Panc1 (cell line): ENCODE measurements around the gene THAP11.

Experiments
- POLR2AphosphoS5 ChIP-seq: IDR thresholded peaks from 2 replicates; pipeline ENCODE4 v1.6.1; 2012; ENCODE audit warnings: mild to moderate bottlenecking, low read depth, low read length, moderate library complexity
- SIN3A ChIP-seq: IDR thresholded peaks from 2 replicates; pipeline ENCODE4 v1.6.1; 2012; ENCODE audit warnings: low read depth, mild to moderate bottlenecking, low read length, moderate library complexity, borderline replicate concordance; ENCODE audit not compliant: insufficient read depth
- TCF7L2 ChIP-seq: IDR thresholded peaks from 2 replicates; pipeline ENCODE4 v1.6.1; 2011; ENCODE audit warnings: mild to moderate bottlenecking, low read depth, low read length, inconsistent platforms
- TF ChIP-seq, protein P1 (sequence below): fragments of 450-650 bp; IDR thresholded peaks from 2 replicates; pipeline ENCODE4 v1.5.1; 2017; ENCODE audit warnings: mild to moderate bottlenecking
- TF ChIP-seq, protein P2 (sequence below), 2 experiments: IDR thresholded peaks; 2 replicates each; pipeline ENCODE4 v1.6.1; 2011 to 2012; ENCODE audit warnings: low read depth in 2 of 2, control low read depth in 1 of 2, low read length in 1 of 2, mild to moderate bottlenecking in 1 of 2, moderate library complexity in 1 of 2; ENCODE audit not compliant: insufficient read depth in 1 of 2

GRCh38 chr16:67837811-67838210, 4.3 kb upstream of the THAP11 start:
- TF ChIP-seq, protein P1, sequence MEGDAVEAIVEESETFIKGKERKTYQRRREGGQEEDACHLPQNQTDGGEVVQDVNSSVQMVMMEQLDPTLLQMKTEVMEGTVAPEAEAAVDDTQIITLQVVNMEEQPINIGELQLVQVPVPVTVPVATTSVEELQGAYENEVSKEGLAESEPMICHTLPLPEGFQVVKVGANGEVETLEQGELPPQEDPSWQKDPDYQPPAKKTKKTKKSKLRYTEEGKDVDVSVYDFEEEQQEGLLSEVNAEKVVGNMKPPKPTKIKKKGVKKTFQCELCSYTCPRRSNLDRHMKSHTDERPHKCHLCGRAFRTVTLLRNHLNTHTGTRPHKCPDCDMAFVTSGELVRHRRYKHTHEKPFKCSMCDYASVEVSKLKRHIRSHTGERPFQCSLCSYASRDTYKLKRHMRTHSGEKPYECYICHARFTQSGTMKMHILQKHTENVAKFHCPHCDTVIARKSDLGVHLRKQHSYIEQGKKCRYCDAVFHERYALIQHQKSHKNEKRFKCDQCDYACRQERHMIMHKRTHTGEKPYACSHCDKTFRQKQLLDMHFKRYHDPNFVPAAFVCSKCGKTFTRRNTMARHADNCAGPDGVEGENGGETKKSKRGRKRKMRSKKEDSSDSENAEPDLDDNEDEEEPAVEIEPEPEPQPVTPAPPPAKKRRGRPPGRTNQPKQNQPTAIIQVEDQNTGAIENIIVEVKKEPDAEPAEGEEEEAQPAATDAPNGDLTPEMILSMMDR: no peak
- TF ChIP-seq TCF7L2: no peak
- TF ChIP-seq, protein P2, sequence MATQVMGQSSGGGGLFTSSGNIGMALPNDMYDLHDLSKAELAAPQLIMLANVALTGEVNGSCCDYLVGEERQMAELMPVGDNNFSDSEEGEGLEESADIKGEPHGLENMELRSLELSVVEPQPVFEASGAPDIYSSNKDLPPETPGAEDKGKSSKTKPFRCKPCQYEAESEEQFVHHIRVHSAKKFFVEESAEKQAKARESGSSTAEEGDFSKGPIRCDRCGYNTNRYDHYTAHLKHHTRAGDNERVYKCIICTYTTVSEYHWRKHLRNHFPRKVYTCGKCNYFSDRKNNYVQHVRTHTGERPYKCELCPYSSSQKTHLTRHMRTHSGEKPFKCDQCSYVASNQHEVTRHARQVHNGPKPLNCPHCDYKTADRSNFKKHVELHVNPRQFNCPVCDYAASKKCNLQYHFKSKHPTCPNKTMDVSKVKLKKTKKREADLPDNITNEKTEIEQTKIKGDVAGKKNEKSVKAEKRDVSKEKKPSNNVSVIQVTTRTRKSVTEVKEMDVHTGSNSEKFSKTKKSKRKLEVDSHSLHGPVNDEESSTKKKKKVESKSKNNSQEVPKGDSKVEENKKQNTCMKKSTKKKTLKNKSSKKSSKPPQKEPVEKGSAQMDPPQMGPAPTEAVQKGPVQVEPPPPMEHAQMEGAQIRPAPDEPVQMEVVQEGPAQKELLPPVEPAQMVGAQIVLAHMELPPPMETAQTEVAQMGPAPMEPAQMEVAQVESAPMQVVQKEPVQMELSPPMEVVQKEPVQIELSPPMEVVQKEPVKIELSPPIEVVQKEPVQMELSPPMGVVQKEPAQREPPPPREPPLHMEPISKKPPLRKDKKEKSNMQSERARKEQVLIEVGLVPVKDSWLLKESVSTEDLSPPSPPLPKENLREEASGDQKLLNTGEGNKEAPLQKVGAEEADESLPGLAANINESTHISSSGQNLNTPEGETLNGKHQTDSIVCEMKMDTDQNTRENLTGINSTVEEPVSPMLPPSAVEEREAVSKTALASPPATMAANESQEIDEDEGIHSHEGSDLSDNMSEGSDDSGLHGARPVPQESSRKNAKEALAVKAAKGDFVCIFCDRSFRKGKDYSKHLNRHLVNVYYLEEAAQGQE (IDR thresholded peaks at IDR 0.05; ENCODE audit: insufficient read depth in 1 of 2, low read depth in 2 of 2, low read length in 1 of 2): no peak
- TF ChIP-seq POLR2AphosphoS5: no peak
- TF ChIP-seq SIN3A: no peak
